T-helper 17 cell (primary cell): ENCODE measurements around the gene SPN. TPM values are rescaled to one million over a fixed set of nuclear protein-coding genes. Genes with fewer than 3 reads are reported as not detected.
"Not testable (repeated sequence)": the region's sequence is repeated elsewhere in the genome, so short reads cannot be mapped to it uniquely, and the experiment has no call there.

Experiments
- ATAC-seq: fragments of 150-1000 bp; cut with Tn5 transposase; 2 replicates; pipeline ENCODE4 v1.10.0; 2021; ENCODE audit warnings: mild to moderate bottlenecking, moderate library complexity
- DNase-seq, 3 donors: peaks; one replicate each; pipeline versions ENCODE4 v3.0.0 to v3.0.0-alpha.2; 2020 to 2021
- H3K9me3 ChIP-seq: one replicate; pipeline ENCODE4 v1.7.0; 2013; ENCODE audit warnings: low read length, mild to moderate bottlenecking; ENCODE audit not compliant: control insufficient read depth, poor library complexity, severe bottlenecking
- H3K27ac Mint-ChIP-seq: one replicate; pipeline ENCODE4 v1.8.0; 2022; ENCODE audit warnings: mild to moderate bottlenecking, moderate library complexity, mixed read lengths
- H3K27me3 Mint-ChIP-seq: one replicate; pipeline ENCODE4 v1.8.0; 2022; ENCODE audit warnings: mixed read lengths
- H3K36me3 Mint-ChIP-seq: one replicate; pipeline ENCODE4 v1.8.0; 2022; ENCODE audit warnings: low read depth, mixed read lengths
- H3K4me1 Mint-ChIP-seq: one replicate; pipeline ENCODE4 v1.8.0; 2022; ENCODE audit warnings: mild to moderate bottlenecking, mixed read lengths
- H3K4me3 Mint-ChIP-seq: one replicate; pipeline ENCODE4 v1.8.0; 2022; ENCODE audit warnings: mild to moderate bottlenecking, moderate library complexity, mixed read lengths
- total RNA-seq, 4 donors: library from RNA in 2 of 4; stranded (reverse) in 2 of 4; gene quantifications; one replicate each; pipeline ENCODE4 v1.2.3 and lab custom pipeline; 2022 to 2026

SPN gene
- total RNA-seq, 2 donors from 2014 or later, result 122 to 147 TPM

DNA sequence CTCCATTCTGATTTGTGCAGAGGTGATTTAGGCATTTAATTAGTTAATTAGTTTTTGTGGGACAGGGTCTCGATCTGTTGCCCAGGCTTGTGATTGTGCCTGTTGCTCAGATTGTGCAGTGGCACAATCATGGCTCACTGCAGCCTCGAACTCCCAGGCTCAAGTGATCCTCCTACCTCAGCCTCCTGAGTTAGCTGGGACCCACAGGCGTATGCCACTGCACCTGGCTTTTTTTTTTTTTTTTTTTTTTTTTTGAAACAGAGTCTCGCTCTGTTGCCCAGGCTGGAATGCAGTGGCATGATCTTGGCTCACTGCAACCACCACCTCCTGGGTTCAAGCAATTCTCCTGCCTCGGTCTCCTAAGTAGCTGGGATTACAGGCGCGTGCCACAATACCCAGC lies 9.2 kb upstream of the SPN start:
- H3K4me1 Mint-ChIP-seq, result peaks cover 23% of the 10 kb centered on the region
- not testable (repeated sequence) for ATAC-seq, H3K4me3 Mint-ChIP-seq, H3K36me3 Mint-ChIP-seq, DNase-seq, H3K27ac Mint-ChIP-seq, H3K9me3 ChIP-seq, H3K27me3 Mint-ChIP-seq

DNA sequence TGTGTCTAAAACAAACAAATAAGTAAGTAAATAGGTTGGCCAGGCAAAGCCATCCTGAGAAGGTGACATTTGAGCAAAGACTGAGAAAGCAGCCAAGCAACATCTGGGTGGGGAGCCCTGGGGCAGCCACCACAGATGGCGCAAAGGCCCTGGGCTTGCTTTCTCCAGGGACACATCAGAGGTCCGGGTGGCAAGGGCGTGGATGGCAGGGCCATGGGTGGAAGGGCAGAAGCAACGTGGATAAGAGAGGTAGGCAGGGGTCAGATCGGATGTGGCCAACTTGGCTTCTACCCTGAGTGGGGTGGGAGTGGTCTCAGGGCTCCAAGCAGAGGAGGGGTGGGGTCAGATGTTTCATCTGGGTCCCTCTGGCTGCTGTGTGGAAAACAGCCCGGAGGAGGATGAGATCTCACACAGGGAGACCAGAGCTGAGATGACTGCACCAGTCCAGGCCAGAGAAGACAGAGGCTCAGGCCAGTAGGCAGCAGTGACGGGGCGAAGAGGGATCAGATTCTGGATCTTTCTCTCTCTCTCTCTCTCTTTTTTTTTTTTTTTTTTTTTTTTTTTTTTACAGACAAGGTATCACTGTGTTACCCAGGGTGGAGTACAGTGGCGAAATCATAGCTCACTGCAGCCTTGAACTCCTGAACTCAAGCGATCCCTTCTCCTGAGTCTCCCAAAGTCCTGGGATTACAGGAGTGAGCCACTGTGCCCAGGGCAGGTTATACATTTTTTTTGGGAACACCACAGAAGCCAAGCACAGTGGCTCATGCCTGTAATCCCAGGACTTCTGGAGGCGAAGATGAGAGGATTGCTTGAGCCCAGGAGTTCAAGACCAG lies 6.1 kb upstream of the SPN start:
- Mint-ChIP-seq H3K27me3 (no peaks in the 10 kb centered on the region), H3K36me3 (no peaks in the 10 kb centered on the region), H3K27ac (no peak overlapping the region), H3K4me1 (peaks cover 33% of the 10 kb centered on the region), H3K4me3 (peak overlapping the region; percentile 63)
- DNase-seq (no peak), ATAC-seq (no peak)
- H3K9me3 ChIP-seq, result no peaks in the 10 kb centered on the region

- Mint-ChIP-seq H3K4me1 (peaks cover 40% of the 10 kb centered on the region), H3K4me3 (no peak overlapping the region), H3K27ac (peak overlapping the region; percentile 99), H3K27me3 (no peaks in the 10 kb centered on the region), H3K36me3 (peaks cover 5% of the 10 kb centered on the region)
- ATAC-seq, result no peak
- DNase-seq, result no peak
- H3K9me3 ChIP-seq, result no peaks in the 10 kb centered on the region
These were observed 4.3 kb upstream of the SPN start for GRCh38 chr16:29658705-29659104.

GRCh38 chr16:29662000-29662728 lies 883 bp upstream of the SPN start:
- Mint-ChIP-seq H3K4me1 (peaks cover 68% of the 10 kb centered on the region), H3K4me3 (peak overlapping the region; percentile 98), H3K27ac (peak overlapping the region; percentile 99), H3K36me3 (peaks cover 13% of the 10 kb centered on the region), H3K27me3 (no peaks in the 10 kb centered on the region)
- DNase-seq, result no peak
- no peak for ATAC-seq
- no peaks in the 10 kb centered on the region for H3K9me3 ChIP-seq

DNA sequence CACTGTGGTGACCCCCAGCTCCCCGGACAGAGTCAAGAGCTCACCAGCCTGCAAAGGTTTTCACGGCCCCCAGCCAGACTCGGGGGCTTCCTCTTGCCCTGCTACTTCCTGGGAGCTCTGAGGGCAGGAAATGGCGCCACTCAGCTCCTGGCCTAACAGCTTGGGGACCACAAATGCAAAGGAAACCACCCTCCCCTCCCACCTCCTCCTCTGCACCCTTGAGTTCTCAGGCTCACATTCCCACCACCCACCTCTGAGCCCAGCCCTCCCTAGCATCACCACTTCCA lies 375 bp upstream of the SPN start:
- no peaks in the 10 kb centered on the region for H3K9me3 ChIP-seq
- ATAC-seq, result peak; percentile 41
- Mint-ChIP-seq H3K4me3 (peak overlapping the region; percentile 98), H3K4me1 (peaks cover 72% of the 10 kb centered on the region), H3K27ac (peak overlapping the region; percentile 99), H3K27me3 (no peaks in the 10 kb centered on the region), H3K36me3 (peaks cover 13% of the 10 kb centered on the region)
- peak in 2 of 3 donors; percentile 20 to 41 for DNase-seq

DNA sequence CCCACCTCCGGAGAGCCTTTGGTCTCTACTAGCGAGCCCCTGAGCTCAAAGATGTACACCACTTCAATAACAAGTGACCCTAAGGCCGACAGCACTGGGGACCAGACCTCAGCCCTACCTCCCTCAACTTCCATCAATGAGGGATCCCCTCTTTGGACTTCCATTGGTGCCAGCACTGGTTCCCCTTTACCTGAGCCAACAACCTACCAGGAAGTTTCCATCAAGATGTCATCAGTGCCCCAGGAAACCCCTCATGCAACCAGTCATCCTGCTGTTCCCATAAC lies 702 bp downstream of the SPN start:
- peaks cover 76% of the 10 kb centered on the region for H3K4me1 Mint-ChIP-seq
- DNase-seq (no peak), ATAC-seq (peak; percentile 3)
- H3K27me3 Mint-ChIP-seq, result no peaks in the 10 kb centered on the region
- peak overlapping the region; percentile 98 for H3K4me3 Mint-ChIP-seq
- peaks cover 13% of the 10 kb centered on the region for H3K36me3 Mint-ChIP-seq
- H3K27ac Mint-ChIP-seq, result peak overlapping the region; percentile 99
- no peaks in the 10 kb centered on the region for H3K9me3 ChIP-seq

- Mint-ChIP-seq H3K4me1 (peaks cover 72% of the 10 kb centered on the region), H3K27me3 (no peaks in the 10 kb centered on the region)
These were observed 1.3 kb downstream of the SPN start for GRCh38 chr16:29664091-29664921.

DNA sequence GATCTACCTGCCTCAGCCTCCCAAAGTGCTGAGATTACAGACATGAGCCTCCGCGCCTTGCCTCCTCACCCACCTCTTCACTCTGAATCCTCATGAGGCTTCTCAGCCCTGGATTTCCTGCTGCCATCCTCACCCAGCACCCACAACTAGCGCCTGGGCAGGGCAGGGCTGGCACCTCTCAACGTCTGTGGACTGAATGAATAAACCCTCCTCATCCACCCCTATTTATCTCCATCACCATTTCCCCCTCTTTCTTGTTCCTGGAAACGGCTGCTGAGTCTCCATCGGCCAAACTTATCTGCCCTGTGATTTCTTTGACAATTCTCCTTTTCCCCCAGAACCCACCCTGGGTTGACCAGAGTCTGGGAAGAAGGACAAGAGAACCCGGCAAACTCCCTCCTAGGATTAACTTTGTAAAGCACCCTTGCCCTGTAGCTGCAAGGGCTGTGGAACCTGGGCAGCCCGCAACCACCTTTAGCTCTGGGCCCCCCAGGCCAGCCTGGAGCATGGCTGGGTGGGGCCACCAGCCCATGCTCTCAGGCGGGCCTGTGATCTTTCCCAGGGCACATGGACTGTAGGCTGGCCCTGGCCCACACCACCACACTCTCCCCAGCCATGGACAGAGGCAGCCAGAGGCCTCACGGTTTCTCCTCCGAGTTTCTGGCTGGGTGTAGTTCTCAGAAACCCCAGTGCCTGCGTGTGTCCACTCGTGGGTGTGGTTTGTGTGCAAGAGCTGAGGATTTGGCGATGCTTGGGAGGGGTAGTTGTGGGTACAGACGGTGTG lies 2.4 kb downstream of the SPN start:
- Mint-ChIP-seq H3K27ac (peak overlapping the region; percentile 99), H3K27me3 (no peaks in the 10 kb centered on the region), H3K36me3 (peaks cover 13% of the 10 kb centered on the region), H3K4me1 (peaks cover 69% of the 10 kb centered on the region), H3K4me3 (peak overlapping the region; percentile 98)
- H3K9me3 ChIP-seq, result no peaks in the 10 kb centered on the region
- no peak for ATAC-seq
- DNase-seq, result no peak

More at GRCh38 chr16:29664091-29664921, 1.3 kb downstream of the SPN start:
- peak overlapping the region; percentile 99 for H3K27ac Mint-ChIP-seq
- peak overlapping the region; percentile 98 for H3K4me3 Mint-ChIP-seq
- ATAC-seq, result peak; percentile 40
- no peaks in the 10 kb centered on the region for H3K9me3 ChIP-seq
- H3K36me3 Mint-ChIP-seq, result peaks cover 13% of the 10 kb centered on the region
- DNase-seq, result peak; percentile 16 to 32 (median 25)

GRCh38 chr16:29667322-29667610 lies 4.2 kb downstream of the SPN start:
- not testable (repeated sequence) for ATAC-seq, H3K9me3 ChIP-seq, H3K27me3 Mint-ChIP-seq, DNase-seq
- Mint-ChIP-seq H3K4me3 (peak overlapping the region; percentile 98), H3K36me3 (peaks cover 15% of the 10 kb centered on the region), H3K27ac (peak overlapping the region; percentile 99), H3K4me1 (peaks cover 55% of the 10 kb centered on the region)

GRCh38 chr16:29667755-29668154 lies 4.7 kb downstream of the SPN start:
- no peaks in the 10 kb centered on the region for H3K9me3 ChIP-seq
- Mint-ChIP-seq H3K4me1 (peaks cover 50% of the 10 kb centered on the region), H3K27me3 (no peaks in the 10 kb centered on the region), H3K27ac (peak overlapping the region; percentile 99), H3K36me3 (peaks cover 15% of the 10 kb centered on the region), H3K4me3 (no peak overlapping the region)
- DNase-seq (no peak), ATAC-seq (no peak)

DNA sequence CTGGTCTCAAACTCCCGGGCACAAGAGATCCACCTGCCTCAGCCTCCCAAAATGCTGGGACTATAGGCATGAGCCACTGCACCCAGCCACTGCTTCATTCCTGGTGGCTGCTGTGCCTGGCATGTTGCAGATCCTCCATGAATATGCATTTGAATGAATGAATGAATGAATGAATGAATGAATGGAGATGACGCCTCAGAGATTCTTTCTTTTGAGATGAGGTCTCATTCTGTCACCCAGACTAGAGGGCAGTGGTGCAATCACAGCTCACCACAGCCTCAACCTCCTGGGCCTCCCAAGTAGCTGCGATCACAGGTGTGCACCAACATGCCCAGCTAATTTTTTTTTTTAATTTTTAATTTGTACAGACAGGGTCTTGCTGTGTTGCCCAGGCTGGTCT lies 5.2 kb downstream of the SPN start:
- Mint-ChIP-seq H3K27me3 (no peaks in the 10 kb centered on the region), H3K27ac (no peak overlapping the region), H3K36me3 (peaks cover 13% of the 10 kb centered on the region), H3K4me3 (no peak overlapping the region), H3K4me1 (peaks cover 47% of the 10 kb centered on the region)
- ATAC-seq (no peak), DNase-seq (no peak)
- no peaks in the 10 kb centered on the region for H3K9me3 ChIP-seq

GRCh38 chr16:29673501-29673900 lies 10.5 kb downstream of the SPN start:
- Mint-ChIP-seq H3K4me1 (peaks cover 13% of the 10 kb centered on the region), H3K27me3 (no peaks in the 10 kb centered on the region), H3K27ac (peak overlapping the region; percentile 61), H3K36me3 (peaks cover 2% of the 10 kb centered on the region), H3K4me3 (no peak overlapping the region)
- no peaks in the 10 kb centered on the region for H3K9me3 ChIP-seq
- DNase-seq, result no peak
- no peak for ATAC-seq

- H3K27me3 Mint-ChIP-seq, result no peaks in the 10 kb centered on the region
- peaks cover 2% of the 10 kb centered on the region for H3K36me3 Mint-ChIP-seq
- H3K9me3 ChIP-seq, result no peaks in the 10 kb centered on the region
- ATAC-seq, result no peak
- H3K27ac Mint-ChIP-seq, result peak overlapping the region; percentile 61
- H3K4me3 Mint-ChIP-seq, result no peak overlapping the region
- no peak for DNase-seq
- H3K4me1 Mint-ChIP-seq, result peaks cover 11% of the 10 kb centered on the region
These were observed 11.1 kb downstream of the SPN start for GRCh38 chr16:29674188-29674587.
